Skeletal muscle satellite cell (primary cell): ENCODE results near the gene XPR1.

Experiments used
- H3K27me3 ChIP-seq: 2 replicates; pipeline ENCODE4 v1.7.0; 2013; ENCODE audit warnings: low read length; ENCODE audit not compliant: control insufficient read depth, insufficient read depth
- H3K36me3 ChIP-seq: 2 replicates; pipeline ENCODE4 v1.7.0; 2013; ENCODE audit warnings: mild to moderate bottlenecking, control low read depth, low read length; ENCODE audit not compliant: insufficient read depth
- H3K4me1 ChIP-seq: 2 replicates; pipeline ENCODE4 v1.7.0; 2013; ENCODE audit warnings: low read length; ENCODE audit not compliant: control insufficient read depth, insufficient read depth
- H3K4me2 ChIP-seq: 2 replicates; pipeline ENCODE4 v1.7.0; 2013; ENCODE audit warnings: mild to moderate bottlenecking, low read length
- H3K4me3 ChIP-seq: 2 replicates; pipeline ENCODE4 v1.7.0; 2013; ENCODE audit warnings: low read length
- H3K9ac ChIP-seq: 2 replicates; pipeline ENCODE4 v1.7.0; 2013; ENCODE audit warnings: mild to moderate bottlenecking, low read depth, low read length, moderate library complexity
- H3K9me3 ChIP-seq: replicated peaks from 2 replicates; pipeline ENCODE4 v1.7.0; 2013; ENCODE audit warnings: mild to moderate bottlenecking, control low read depth, low read length

The XPR1 gene

DNA sequence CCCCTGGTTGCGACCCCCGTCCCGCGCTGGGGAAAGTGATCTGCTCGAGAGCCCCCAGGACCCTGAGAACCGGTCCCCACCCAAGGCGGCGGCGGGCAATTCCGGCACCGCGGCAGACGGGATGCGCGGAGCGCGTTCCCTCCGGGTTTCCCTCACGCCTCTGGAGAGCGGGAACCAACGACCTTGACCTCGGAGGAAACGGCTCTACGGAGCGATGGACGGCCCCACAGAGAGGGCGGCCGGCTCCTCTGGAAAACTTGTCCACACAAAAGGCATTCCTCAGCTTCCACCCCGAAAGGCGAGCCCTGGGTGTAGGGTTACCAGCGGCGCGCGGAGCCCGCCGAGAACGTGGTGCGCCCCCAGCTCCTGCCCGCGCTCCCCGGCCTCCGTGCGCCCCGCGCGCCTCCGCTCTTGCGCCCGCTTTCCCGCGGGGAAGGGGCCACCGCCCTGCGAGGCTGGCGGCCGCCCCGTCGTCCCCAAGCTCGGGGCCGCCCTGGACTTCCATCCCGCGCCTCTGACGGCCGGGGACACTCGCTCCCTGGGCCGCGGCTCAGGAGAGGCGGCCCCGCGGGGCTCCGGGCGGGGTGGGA lies 280.5 kb downstream of the XPR1 start:
- Histone ChIP-seq H3K27me3 (no peaks in the 10 kb centered on the region), H3K4me2 (peak overlapping the region; percentile 93), H3K9me3 (no peaks in the 10 kb centered on the region), H3K4me3 (peak overlapping the region; percentile 79), H3K4me1 (peaks cover 11% of the 10 kb centered on the region), H3K9ac (peak overlapping the region; percentile 93), H3K36me3 (peaks cover 10% of the 10 kb centered on the region)

DNA sequence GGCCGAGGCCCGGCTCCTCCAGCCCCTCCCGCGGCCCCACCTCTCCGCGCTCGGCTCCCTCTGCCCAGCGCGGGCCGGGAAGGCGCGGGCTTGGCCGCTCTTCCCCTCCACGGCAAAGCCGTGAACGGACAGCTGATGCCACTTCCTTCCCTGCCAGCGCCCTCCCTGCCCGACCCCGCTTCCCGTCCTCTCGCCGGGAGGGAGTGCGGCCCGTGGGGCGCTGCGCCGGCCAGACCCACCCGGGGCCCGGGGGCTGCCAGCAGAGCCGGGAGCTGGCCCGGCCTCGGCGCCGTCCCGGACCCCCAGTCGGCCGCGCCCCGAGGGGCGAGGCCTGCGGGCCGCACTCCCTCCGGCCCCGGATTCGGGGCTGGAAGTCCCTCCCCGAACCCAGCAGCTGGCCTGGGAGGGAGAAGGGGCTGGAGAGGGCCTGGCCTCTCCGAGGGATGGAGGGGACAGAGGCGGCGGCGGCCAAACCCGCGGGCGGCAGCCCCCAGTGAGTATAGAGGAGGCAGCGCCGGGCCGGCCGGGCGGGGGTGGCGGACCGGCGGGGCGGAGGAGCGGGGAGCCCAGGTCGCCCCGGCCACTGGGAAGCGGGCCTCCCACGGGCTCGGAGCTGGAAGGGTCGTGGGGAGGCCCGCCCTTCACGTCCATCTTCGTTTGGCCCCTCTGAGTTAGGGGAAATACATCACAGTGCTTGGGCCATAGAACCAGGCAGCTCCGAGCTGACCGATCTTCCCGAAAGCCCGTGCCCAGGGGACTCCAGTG lies 281.2 kb downstream of the XPR1 start, which contains the start of gene KIAA1614:
TSS of gene KIAA1614 (plus strand) at position 97 of the 765 bp plus-strand sequence. CDS start at position 444, 347 bp downstream.
- H3K36me3 ChIP-seq = peaks cover 14% of the 10 kb centered on the region
- peak within 1 kb of the TSS; percentile 93 for H3K9ac ChIP-seq
- H3K4me2 ChIP-seq = peak within 1 kb of the TSS; percentile 93
- H3K4me3 ChIP-seq = peak within 1 kb of the TSS; percentile 79
- H3K4me1 ChIP-seq = peaks cover 11% of the 10 kb centered on the region
- no peaks in the 10 kb centered on the region for H3K9me3 ChIP-seq
- no peaks in the 10 kb centered on the region for H3K27me3 ChIP-seq

DNA sequence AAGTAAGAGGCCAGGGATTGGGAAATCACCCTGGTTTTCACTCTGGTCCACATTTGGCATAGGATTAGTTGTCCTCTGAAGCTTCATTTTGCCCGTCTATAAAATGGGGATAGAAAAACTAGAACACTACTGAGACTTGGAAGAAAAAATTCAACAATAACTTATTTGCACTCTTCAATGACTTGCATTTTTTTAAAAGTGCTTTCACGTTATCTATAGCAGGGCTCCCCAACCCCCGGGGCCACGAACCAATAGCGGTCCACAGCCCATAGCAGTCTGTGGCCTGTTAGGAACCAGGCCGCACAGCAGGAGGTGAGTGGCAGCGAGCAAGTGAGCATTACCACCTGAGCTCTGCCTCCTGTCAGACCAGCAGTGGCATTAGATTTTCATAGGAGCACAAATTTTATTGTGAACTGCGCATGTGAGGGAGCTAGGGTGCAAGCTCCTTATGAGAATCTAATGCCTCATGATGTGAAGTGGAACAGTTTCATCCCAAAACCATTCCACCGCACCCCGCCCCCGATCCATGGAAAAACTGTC lies 283.7 kb downstream of the XPR1 start:
- H3K36me3 ChIP-seq = peaks cover 14% of the 10 kb centered on the region
- H3K27me3 ChIP-seq = no peaks in the 10 kb centered on the region

DNA sequence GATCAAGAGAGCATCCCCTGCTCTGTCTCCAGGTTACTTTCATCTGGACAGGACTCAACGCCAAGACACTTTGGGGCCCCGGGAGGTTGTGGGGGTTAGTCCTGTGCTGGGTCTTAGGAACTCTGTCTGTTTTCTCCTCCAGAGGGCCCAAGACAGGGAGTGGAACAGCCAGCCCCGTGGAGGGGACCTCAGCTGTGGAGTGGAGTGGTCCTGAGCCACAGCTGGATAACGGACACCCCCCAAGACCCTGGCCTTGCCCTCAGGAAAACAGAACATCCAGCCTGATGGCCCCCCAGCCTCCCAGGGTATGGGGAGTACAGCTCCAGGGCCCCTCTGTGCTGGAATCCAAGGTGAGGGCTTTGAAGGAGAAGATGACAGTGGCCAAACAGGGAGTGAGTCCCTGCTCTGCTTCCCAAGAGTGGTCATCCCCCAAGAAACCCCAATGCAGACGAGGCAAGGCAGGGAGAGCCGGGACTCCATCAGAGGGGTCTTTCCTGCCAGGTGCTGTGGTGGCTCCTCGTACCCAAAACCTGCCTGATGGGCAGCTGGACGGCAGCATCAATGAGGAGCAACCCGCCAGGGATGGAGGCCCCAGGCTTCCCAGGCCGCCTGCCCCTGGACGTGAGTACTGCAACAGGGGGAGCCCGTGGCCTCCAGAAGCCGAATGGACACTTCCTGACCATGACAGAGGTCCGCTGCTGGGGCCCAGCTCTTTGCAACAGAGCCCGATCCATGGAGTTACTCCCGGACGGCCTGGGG lies 284.4 kb downstream of the XPR1 start:
- Histone ChIP-seq H3K36me3 (peaks cover 14% of the 10 kb centered on the region), H3K4me3 (no peak overlapping the region), H3K9me3 (no peaks in the 10 kb centered on the region), H3K4me2 (no peak overlapping the region), H3K4me1 (peaks cover 11% of the 10 kb centered on the region), H3K27me3 (no peaks in the 10 kb centered on the region), H3K9ac (no peak overlapping the region)

More for the DNA sequence above, 283.7 kb downstream of the XPR1 start:
- peaks cover 11% of the 10 kb centered on the region for H3K4me1 ChIP-seq
- H3K4me3 ChIP-seq = no peak overlapping the region
- H3K4me2 ChIP-seq = no peak overlapping the region
- no peak overlapping the region for H3K9ac ChIP-seq
- no peaks in the 10 kb centered on the region for H3K9me3 ChIP-seq

DNA sequence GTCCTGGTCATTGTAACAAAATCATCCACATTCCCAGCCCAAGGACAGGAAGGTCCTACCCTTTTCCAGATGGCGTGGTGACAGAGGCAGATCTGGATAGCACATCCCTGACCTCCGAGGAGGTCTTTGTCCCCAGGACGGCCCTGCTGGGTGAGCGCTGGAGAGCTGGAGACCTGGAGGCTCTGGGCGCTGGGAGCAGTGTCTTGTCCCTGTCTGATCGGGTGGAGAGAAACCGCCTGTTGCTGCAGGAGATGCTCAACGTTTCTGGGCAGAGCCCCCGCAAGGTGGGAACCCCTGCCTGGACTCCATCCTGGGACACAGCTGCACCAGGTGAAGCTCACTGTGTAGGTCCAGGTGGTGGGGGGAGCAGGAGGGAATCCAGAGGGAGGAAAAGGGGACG lies 284.9 kb downstream of the XPR1 start:
- Histone ChIP-seq H3K27me3 (no peaks in the 10 kb centered on the region), H3K36me3 (peaks cover 14% of the 10 kb centered on the region), H3K4me2 (no peak overlapping the region), H3K9me3 (no peaks in the 10 kb centered on the region), H3K4me1 (peaks cover 5% of the 10 kb centered on the region), H3K4me3 (no peak overlapping the region), H3K9ac (no peak overlapping the region)

DNA sequence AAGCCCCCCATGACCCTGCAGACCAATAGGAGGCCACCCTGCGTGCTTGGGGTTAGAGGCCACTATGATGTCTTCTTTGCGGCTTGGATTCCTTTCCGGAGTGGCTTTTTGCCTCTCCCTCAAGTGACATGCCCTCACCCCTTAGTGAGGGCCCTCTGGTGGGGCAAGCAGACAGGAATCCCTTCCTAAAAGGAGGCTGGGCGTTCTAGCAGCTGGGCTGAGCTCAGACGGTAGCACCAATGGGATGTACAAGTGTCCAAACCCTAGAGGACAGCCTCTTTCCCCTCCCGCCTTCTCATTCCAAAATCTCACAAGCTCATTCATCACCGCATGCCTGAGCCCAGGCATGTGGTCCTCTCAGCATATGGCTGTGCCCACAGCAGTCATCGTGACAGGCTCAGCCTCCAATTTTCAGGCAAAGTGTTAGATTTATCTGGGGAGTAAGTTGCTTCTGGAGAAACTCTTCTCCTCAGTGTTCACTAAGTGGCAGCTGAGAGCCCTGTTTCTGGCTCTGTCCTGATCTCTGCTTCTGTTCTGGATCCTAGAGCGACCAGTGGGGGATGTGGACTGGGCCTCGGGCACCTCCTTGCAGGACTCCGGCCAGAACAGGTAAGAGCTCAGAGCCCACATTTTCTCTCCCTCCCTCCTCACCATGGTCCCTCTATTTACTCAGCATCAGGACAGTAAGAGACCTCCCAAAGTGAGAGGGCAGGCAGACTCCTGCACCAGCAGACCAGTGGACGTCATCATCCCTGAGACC lies 285.7 kb downstream of the XPR1 start:
- peaks cover 14% of the 10 kb centered on the region for H3K36me3 ChIP-seq
- no peak overlapping the region for H3K4me2 ChIP-seq
- no peaks in the 10 kb centered on the region for H3K27me3 ChIP-seq
- no peaks in the 10 kb centered on the region for H3K9me3 ChIP-seq
- no peak overlapping the region for H3K4me3 ChIP-seq
- H3K4me1 ChIP-seq = peaks cover 4% of the 10 kb centered on the region
- no peak overlapping the region for H3K9ac ChIP-seq

DNA sequence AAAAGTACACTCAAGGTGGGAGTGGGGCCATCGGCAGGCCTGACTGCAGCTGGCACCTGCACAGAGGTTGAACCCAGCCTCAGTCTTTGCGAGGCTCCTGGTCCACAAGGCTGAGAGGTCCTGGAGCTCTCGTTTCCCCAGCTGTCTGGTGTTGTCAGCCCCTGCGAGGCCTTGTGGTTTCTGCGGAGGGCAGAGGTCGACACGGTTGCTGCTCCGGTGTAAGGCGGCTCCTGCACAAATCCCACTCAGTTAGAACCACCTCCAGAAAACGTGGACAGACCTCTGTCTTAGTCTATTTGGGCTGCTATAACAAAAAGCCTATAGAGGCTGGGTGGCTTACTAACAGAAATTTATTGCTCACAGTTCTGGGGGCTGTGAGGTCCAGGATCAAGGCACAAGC lies 286.7 kb downstream of the XPR1 start:
- H3K36me3 ChIP-seq = peaks cover 14% of the 10 kb centered on the region
- no peak overlapping the region for H3K9ac ChIP-seq
- no peaks in the 10 kb centered on the region for H3K27me3 ChIP-seq
- no peak overlapping the region for H3K4me3 ChIP-seq
- peaks cover 12% of the 10 kb centered on the region for H3K4me1 ChIP-seq
- no peaks in the 10 kb centered on the region for H3K9me3 ChIP-seq
- no peak overlapping the region for H3K4me2 ChIP-seq

DNA sequence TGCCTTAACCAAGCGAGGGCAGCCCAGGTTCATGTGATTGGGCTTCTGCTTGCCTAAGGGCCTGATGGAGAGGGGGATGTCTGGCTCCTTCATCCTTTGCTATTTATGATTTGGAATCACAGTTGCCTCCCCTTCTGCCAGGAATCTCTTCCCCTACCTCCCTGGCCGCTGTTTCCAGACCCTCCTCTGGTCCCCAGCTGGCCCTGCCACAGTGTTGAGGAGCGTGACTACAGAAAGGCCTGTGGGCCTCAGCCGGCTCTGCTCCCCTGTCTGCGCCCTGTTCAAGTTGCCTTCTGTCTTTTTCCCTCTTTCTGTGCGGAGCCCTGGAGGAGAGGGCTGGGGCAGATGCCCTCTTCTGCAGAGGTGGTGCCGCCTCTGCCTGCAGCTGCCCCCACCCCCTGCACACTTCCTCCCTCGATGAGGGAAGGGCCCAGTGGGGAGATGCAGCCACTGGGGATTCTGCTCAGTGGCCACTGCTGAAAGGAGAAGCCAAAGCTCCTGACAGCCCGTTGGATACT lies 287.4 kb downstream of the XPR1 start:
- Histone ChIP-seq H3K27me3 (no peaks in the 10 kb centered on the region), H3K9me3 (no peaks in the 10 kb centered on the region), H3K4me2 (no peak overlapping the region), H3K36me3 (peaks cover 14% of the 10 kb centered on the region), H3K4me3 (no peak overlapping the region), H3K4me1 (peaks cover 11% of the 10 kb centered on the region), H3K9ac (no peak overlapping the region)

DNA sequence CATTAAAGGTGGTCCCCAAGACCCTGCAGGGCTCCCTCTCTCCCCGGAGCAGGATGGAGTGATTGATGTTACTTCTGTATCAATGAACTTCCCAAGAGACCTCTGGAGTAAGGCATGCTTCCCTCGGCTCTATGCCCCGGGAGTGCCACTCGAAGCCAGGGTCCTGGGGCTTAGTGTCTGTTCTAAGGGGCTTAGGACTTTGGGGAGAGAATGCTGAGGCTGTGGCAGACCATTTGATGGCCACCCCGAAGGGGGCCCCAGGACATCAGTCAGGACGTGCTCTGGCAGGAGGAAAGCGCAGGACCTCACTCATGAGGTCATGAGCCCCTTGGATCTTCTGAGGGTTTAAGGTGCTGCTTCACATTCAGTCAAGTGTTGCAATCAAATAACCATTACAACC lies 288.4 kb downstream of the XPR1 start:
- H3K4me2 ChIP-seq = no peak overlapping the region
- H3K36me3 ChIP-seq = peaks cover 14% of the 10 kb centered on the region
- no peaks in the 10 kb centered on the region for H3K27me3 ChIP-seq
- H3K9ac ChIP-seq = no peak overlapping the region
- H3K4me1 ChIP-seq = peaks cover 11% of the 10 kb centered on the region
- H3K9me3 ChIP-seq = no peaks in the 10 kb centered on the region
- no peak overlapping the region for H3K4me3 ChIP-seq

DNA sequence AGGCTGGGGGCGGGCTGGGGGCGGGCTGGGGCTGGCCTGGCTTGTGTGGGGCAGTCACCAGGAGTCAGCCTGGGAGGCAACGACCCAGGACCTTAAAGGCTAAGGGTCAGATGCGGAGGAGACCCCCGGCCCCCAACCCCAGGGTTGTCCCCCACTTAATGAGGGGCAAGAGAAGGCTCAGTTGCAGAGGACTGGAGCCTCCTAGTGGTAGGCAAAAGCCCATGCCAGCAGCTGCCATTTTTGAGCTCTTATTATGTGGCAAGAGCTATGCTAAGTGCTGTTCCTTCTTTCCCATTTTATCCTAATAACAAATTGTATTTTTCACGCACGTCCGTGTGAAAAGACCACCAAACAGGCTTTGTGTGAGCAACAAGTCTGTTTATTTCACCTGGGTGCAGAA lies 288.9 kb downstream of the XPR1 start:
- H3K9ac ChIP-seq = no peak overlapping the region
- H3K4me1 ChIP-seq = peaks cover 11% of the 10 kb centered on the region
- no peak overlapping the region for H3K4me2 ChIP-seq
- no peaks in the 10 kb centered on the region for H3K27me3 ChIP-seq
- H3K36me3 ChIP-seq = peaks cover 14% of the 10 kb centered on the region
- no peak overlapping the region for H3K4me3 ChIP-seq
- no peaks in the 10 kb centered on the region for H3K9me3 ChIP-seq
